ENCODE measurements around the gene PTPRT.

Gene PTPRT

GRCh38 chr20:42082611-42083010 is 1107.1 kb downstream of the PTPRT start:
- no peak overlapping the region for H3K4ac ChIP-seq (ENCODE audit: low read depth, low read length)
- no peak for DNase-seq
- H3K9ac ChIP-seq (ENCODE audit: low read length), result no peak overlapping the region
- no peaks in the 10 kb centered on the region for H3K4me1 ChIP-seq (ENCODE audit: control insufficient read depth, low read depth, low read length)
- no peak overlapping the region for H2AK5ac ChIP-seq (ENCODE audit: low read length)
- H3K27me3 ChIP-seq (ENCODE audit: insufficient read depth, low read length, poor library complexity), result no peaks in the 10 kb centered on the region
- no peaks in the 10 kb centered on the region for H3K79me2 ChIP-seq (ENCODE audit: control insufficient read depth, insufficient read depth, low read length)
- H3K18ac ChIP-seq (ENCODE audit: low read length), result no peak overlapping the region
- no peaks in the 10 kb centered on the region for H3K79me1 ChIP-seq (ENCODE audit: low read length)
- no peak overlapping the region for H3K4me3 ChIP-seq (ENCODE audit: low read length)
- H4K8ac ChIP-seq (ENCODE audit: low read depth, low read length), result no peak overlapping the region
- H3K36me3 ChIP-seq (ENCODE audit: control insufficient read depth, insufficient read depth, low read length), result no peaks in the 10 kb centered on the region
- H3K56ac ChIP-seq (ENCODE audit: low read length), result no peak overlapping the region
- no peak overlapping the region for H3K23ac ChIP-seq (ENCODE audit: low read length)
- H2BK5ac ChIP-seq (ENCODE audit: low read length), result no peak overlapping the region
- no peak overlapping the region for H4K5ac ChIP-seq (ENCODE audit: low read length)
- H3K27ac ChIP-seq (ENCODE audit: low read depth, low read length), result no peak overlapping the region
- no peak overlapping the region for H2BK15ac ChIP-seq (replicated peaks; ENCODE audit: low read depth)
- no peak overlapping the region for H2BK120ac ChIP-seq (ENCODE audit: low read depth, low read length)
- no peak overlapping the region for H3K4me2 ChIP-seq (ENCODE audit: low read length)
- WGBS (ENCODE audit: extremely low coverage, insufficient coverage, low lambda C conversion rate), result no CpG with 5 or more reads among the region's 1 CpG

- H3K4me1 ChIP-seq (ENCODE audit: control insufficient read depth, low read depth, low read length), result no peaks in the 10 kb centered on the region
- H3K27ac ChIP-seq (ENCODE audit: low read depth, low read length), result no peak overlapping the region
- no peak overlapping the region for H4K5ac ChIP-seq (ENCODE audit: low read length)
- no peak overlapping the region for H2BK5ac ChIP-seq (ENCODE audit: low read length)
- no peak overlapping the region for H3K9ac ChIP-seq (ENCODE audit: low read length)
- no peak overlapping the region for H3K4ac ChIP-seq (ENCODE audit: low read depth, low read length)
- no peak overlapping the region for H3K4me3 ChIP-seq (ENCODE audit: low read length)
- no peak overlapping the region for H2BK15ac ChIP-seq (replicated peaks; ENCODE audit: low read depth)
- H2AK5ac ChIP-seq (ENCODE audit: low read length), result no peak overlapping the region
- no peak overlapping the region for H2BK120ac ChIP-seq (ENCODE audit: low read depth, low read length)
- no peak overlapping the region for H4K8ac ChIP-seq (ENCODE audit: low read depth, low read length)
- no peak overlapping the region for H3K56ac ChIP-seq (ENCODE audit: low read length)
- no peak overlapping the region for H3K18ac ChIP-seq (ENCODE audit: low read length)
- H3K79me1 ChIP-seq (ENCODE audit: low read length), result no peaks in the 10 kb centered on the region
- H3K4me2 ChIP-seq (ENCODE audit: low read length), result no peak overlapping the region
- no peaks in the 10 kb centered on the region for H3K36me3 ChIP-seq (ENCODE audit: control insufficient read depth, insufficient read depth, low read length)
- H3K23ac ChIP-seq (ENCODE audit: low read length), result no peak overlapping the region
- DNase-seq, result no peak
- no peaks in the 10 kb centered on the region for H3K79me2 ChIP-seq (ENCODE audit: control insufficient read depth, insufficient read depth, low read length)
- H3K27me3 ChIP-seq (ENCODE audit: insufficient read depth, low read length, poor library complexity), result no peaks in the 10 kb centered on the region
- WGBS (ENCODE audit: extremely low coverage, insufficient coverage, low lambda C conversion rate), result no CpG with 5 or more reads among the region's 4 CpGs
Measured at GRCh38 chr20:42080956-42081355, 1108.8 kb downstream of the PTPRT start.

GRCh38 chr20:42074944-42075343 is 1114.8 kb downstream of the PTPRT start:
- H3K27me3 ChIP-seq (ENCODE audit: insufficient read depth, low read length, poor library complexity), result no peaks in the 10 kb centered on the region
- no peak overlapping the region for H2BK120ac ChIP-seq (ENCODE audit: low read depth, low read length)
- no peak overlapping the region for H4K8ac ChIP-seq (ENCODE audit: low read depth, low read length)
- H3K79me2 ChIP-seq (ENCODE audit: control insufficient read depth, insufficient read depth, low read length), result no peaks in the 10 kb centered on the region
- H3K4ac ChIP-seq (ENCODE audit: low read depth, low read length), result no peak overlapping the region
- DNase-seq, result no peak
- no peak overlapping the region for H3K9ac ChIP-seq (ENCODE audit: low read length)
- H2BK15ac ChIP-seq (replicated peaks; ENCODE audit: low read depth), result no peak overlapping the region
- no peak overlapping the region for H3K56ac ChIP-seq (ENCODE audit: low read length)
- no peaks in the 10 kb centered on the region for H3K36me3 ChIP-seq (ENCODE audit: control insufficient read depth, insufficient read depth, low read length)
- H3K23ac ChIP-seq (ENCODE audit: low read length), result no peak overlapping the region
- no peak overlapping the region for H4K5ac ChIP-seq (ENCODE audit: low read length)
- H3K4me1 ChIP-seq (ENCODE audit: control insufficient read depth, low read depth, low read length), result no peaks in the 10 kb centered on the region
- WGBS (ENCODE audit: extremely low coverage, insufficient coverage, low lambda C conversion rate), result no CpG with 5 or more reads among the region's 1 CpG
- no peak overlapping the region for H3K27ac ChIP-seq (ENCODE audit: low read depth, low read length)
- no peaks in the 10 kb centered on the region for H3K79me1 ChIP-seq (ENCODE audit: low read length)
- no peak overlapping the region for H2BK5ac ChIP-seq (ENCODE audit: low read length)
- no peak overlapping the region for H3K18ac ChIP-seq (ENCODE audit: low read length)
- H3K4me3 ChIP-seq (ENCODE audit: low read length), result no peak overlapping the region
- no peak overlapping the region for H3K4me2 ChIP-seq (ENCODE audit: low read length)
- H2AK5ac ChIP-seq (ENCODE audit: low read length), result no peak overlapping the region

GRCh38 chr20:42067596-42067995 is 1122.1 kb downstream of the PTPRT start:
- no peak overlapping the region for H3K56ac ChIP-seq (ENCODE audit: low read length)
- H2BK5ac ChIP-seq (ENCODE audit: low read length), result no peak overlapping the region
- no peaks in the 10 kb centered on the region for H3K27me3 ChIP-seq (ENCODE audit: insufficient read depth, low read length, poor library complexity)
- no peak overlapping the region for H4K5ac ChIP-seq (ENCODE audit: low read length)
- H3K4ac ChIP-seq (ENCODE audit: low read depth, low read length), result no peak overlapping the region
- no peak overlapping the region for H4K8ac ChIP-seq (ENCODE audit: low read depth, low read length)
- H3K9ac ChIP-seq (ENCODE audit: low read length), result no peak overlapping the region
- WGBS (ENCODE audit: extremely low coverage, insufficient coverage, low lambda C conversion rate), result no CpG with 5 or more reads among the region's 3 CpGs
- no peak overlapping the region for H3K4me2 ChIP-seq (ENCODE audit: low read length)
- H3K23ac ChIP-seq (ENCODE audit: low read length), result no peak overlapping the region
- no peaks in the 10 kb centered on the region for H3K36me3 ChIP-seq (ENCODE audit: control insufficient read depth, insufficient read depth, low read length)
- no peaks in the 10 kb centered on the region for H3K4me1 ChIP-seq (ENCODE audit: control insufficient read depth, low read depth, low read length)
- no peak overlapping the region for H2BK120ac ChIP-seq (ENCODE audit: low read depth, low read length)
- H3K4me3 ChIP-seq (ENCODE audit: low read length), result no peak overlapping the region
- H2AK5ac ChIP-seq (ENCODE audit: low read length), result no peak overlapping the region
- H2BK15ac ChIP-seq (replicated peaks; ENCODE audit: low read depth), result no peak overlapping the region
- no peaks in the 10 kb centered on the region for H3K79me1 ChIP-seq (ENCODE audit: low read length)
- H3K79me2 ChIP-seq (ENCODE audit: control insufficient read depth, insufficient read depth, low read length), result no peaks in the 10 kb centered on the region
- no peak overlapping the region for H3K27ac ChIP-seq (ENCODE audit: low read depth, low read length)
- H3K18ac ChIP-seq (ENCODE audit: low read length), result no peak overlapping the region
- DNase-seq, result no peak

- Histone ChIP-seq H3K36me3 (ENCODE audit: control insufficient read depth, insufficient read depth, low read length) (no peaks in the 10 kb centered on the region), H3K79me2 (ENCODE audit: control insufficient read depth, insufficient read depth, low read length) (no peaks in the 10 kb centered on the region), H3K18ac (ENCODE audit: low read length) (no peak overlapping the region), H3K9ac (ENCODE audit: low read length) (no peak overlapping the region), H3K27me3 (ENCODE audit: insufficient read depth, low read length, poor library complexity) (no peaks in the 10 kb centered on the region), H3K27ac (ENCODE audit: low read depth, low read length) (no peak overlapping the region), H3K4me3 (ENCODE audit: low read length) (no peak overlapping the region), H3K4ac (ENCODE audit: low read depth, low read length) (no peak overlapping the region), H2AK5ac (ENCODE audit: low read length) (no peak overlapping the region), H4K8ac (ENCODE audit: low read depth, low read length) (no peak overlapping the region), H2BK5ac (ENCODE audit: low read length) (no peak overlapping the region), H2BK15ac (replicated peaks; ENCODE audit: low read depth) (no peak overlapping the region), H3K23ac (ENCODE audit: low read length) (no peak overlapping the region), H3K56ac (ENCODE audit: low read length) (no peak overlapping the region), H3K4me1 (ENCODE audit: control insufficient read depth, low read depth, low read length) (no peaks in the 10 kb centered on the region), H3K4me2 (ENCODE audit: low read length) (no peak overlapping the region), H2BK120ac (ENCODE audit: low read depth, low read length) (no peak overlapping the region), H3K79me1 (ENCODE audit: low read length) (no peaks in the 10 kb centered on the region), H4K5ac (ENCODE audit: low read length) (no peak overlapping the region)
- no peak for DNase-seq
- no CpG with 5 or more reads among the region's 5 CpGs for WGBS (ENCODE audit: extremely low coverage, insufficient coverage, low lambda C conversion rate)
Measured at GRCh38 chr20:42067174-42067573, 1122.5 kb downstream of the PTPRT start.

- no peak overlapping the region for H2BK120ac ChIP-seq (ENCODE audit: low read depth, low read length)
- H3K4me3 ChIP-seq (ENCODE audit: low read length), result no peak overlapping the region
- no peaks in the 10 kb centered on the region for H3K36me3 ChIP-seq (ENCODE audit: control insufficient read depth, insufficient read depth, low read length)
- H3K79me2 ChIP-seq (ENCODE audit: control insufficient read depth, insufficient read depth, low read length), result no peaks in the 10 kb centered on the region
- no peak overlapping the region for H3K4me2 ChIP-seq (ENCODE audit: low read length)
- H3K18ac ChIP-seq (ENCODE audit: low read length), result no peak overlapping the region
- H4K5ac ChIP-seq (ENCODE audit: low read length), result no peak overlapping the region
- no peak overlapping the region for H2BK15ac ChIP-seq (replicated peaks; ENCODE audit: low read depth)
- WGBS (ENCODE audit: extremely low coverage, insufficient coverage, low lambda C conversion rate), result no CpG with 5 or more reads among the region's 4 CpGs
- no peaks in the 10 kb centered on the region for H3K27me3 ChIP-seq (ENCODE audit: insufficient read depth, low read length, poor library complexity)
- no peak for DNase-seq
- no peak overlapping the region for H3K56ac ChIP-seq (ENCODE audit: low read length)
- no peak overlapping the region for H2AK5ac ChIP-seq (ENCODE audit: low read length)
- H2BK5ac ChIP-seq (ENCODE audit: low read length), result no peak overlapping the region
- H3K79me1 ChIP-seq (ENCODE audit: low read length), result no peaks in the 10 kb centered on the region
- no peak overlapping the region for H3K23ac ChIP-seq (ENCODE audit: low read length)
- H4K8ac ChIP-seq (ENCODE audit: low read depth, low read length), result no peak overlapping the region
- no peak overlapping the region for H3K4ac ChIP-seq (ENCODE audit: low read depth, low read length)
- no peaks in the 10 kb centered on the region for H3K4me1 ChIP-seq (ENCODE audit: control insufficient read depth, low read depth, low read length)
- no peak overlapping the region for H3K27ac ChIP-seq (ENCODE audit: low read depth, low read length)
- no peak overlapping the region for H3K9ac ChIP-seq (ENCODE audit: low read length)
Measured at GRCh38 chr20:42063141-42063540, 1126.6 kb downstream of the PTPRT start.

Data from mesendoderm (in vitro differentiated cells).